ENCODE results near the gene PCDHGB5. TPM values are rescaled to one million over a fixed set of nuclear protein-coding genes. Genes with fewer than 3 reads are reported as not detected.
A peak's percentile ranks its signal among the peaks of the same experiment; 100 is the strongest.
"Not testable (repeated sequence)": the region's sequence is repeated elsewhere in the genome, so short reads cannot be mapped to it uniquely, and the experiment has no call there.

Gene PCDHGB5
- under 1 TPM; 0.42 to 0.49 TPM for total RNA-seq
- polyA plus RNA-seq, result under 1 TPM in 1 of 2 donors, not detected in 1; 0.39 TPM

DNA sequence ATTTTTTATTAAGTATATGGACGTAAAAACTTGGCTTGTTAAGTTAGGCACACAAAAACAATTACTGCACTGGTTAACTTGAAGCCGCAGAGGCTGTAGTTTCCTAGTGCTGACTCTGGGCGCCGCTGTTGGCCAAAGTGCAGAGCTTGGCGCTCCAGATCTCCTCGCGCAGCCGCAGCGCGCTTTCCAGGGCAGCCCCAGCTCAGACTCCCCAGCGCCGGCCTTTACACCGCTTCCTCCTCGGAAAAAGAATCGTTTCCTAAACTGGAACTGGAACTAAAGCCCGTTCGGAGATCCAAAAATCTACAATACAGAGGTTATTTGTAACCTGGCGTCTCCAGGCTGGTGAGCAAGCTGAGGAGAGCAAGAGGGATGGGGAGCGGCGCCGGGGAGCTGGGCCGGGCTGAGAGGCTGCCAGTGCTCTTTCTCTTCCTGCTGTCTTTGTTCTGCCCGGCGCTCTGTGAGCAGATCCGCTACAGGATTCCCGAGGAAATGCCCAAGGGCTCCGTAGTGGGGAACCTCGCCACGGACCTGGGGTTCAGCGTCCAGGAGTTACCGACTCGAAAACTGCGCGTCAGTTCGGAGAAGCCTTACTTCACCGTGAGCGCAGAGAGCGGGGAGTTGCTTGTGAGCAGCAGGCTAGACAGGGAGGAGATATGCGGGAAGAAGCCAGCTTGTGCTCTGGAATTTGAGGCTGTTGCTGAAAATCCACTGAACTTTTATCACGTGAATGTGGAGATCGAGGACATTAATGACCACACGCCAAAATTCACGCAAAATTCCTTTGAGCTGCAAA lies at the start of gene PCDHGB5:
PCDHGB5 (plus strand) TSS at position 192 of the 796 bp plus-strand sequence; CDS start at position 373, 181 bp downstream.
- H3K9me3 ChIP-seq (ENCODE audit: control insufficient read depth in 1 of 2, low read length in 2 of 2); H3K4me3 ChIP-seq (ENCODE audit: low read length in 2 of 2); POLR2A ChIA-PET (ENCODE audit: partially characterized antibody); H3K4me1 ChIP-seq (ENCODE audit: insufficient read depth, low read length); intact Hi-C loops (cut with micrococcal nuclease); H3K27ac ChIP-seq (ENCODE audit: low read depth, low read length); H3K36me3 ChIP-seq (ENCODE audit: insufficient read depth, low read length); H3K4me1 Mint-ChIP-seq: not testable (repeated sequence)
- DNase-seq, result peak in 3 of 5 donors; percentile 38 to 41 (median 39)
- Mint-ChIP-seq H3K27ac (peak within 1 kb of the TSS in 1 of 7 donors; percentile 19), H3K9me3 (peaks cover 2 to 62% (median 52%) of the 10 kb centered on the region in 8 donors), H3K36me3 (peaks cover 11 to 12% of the 10 kb centered on the region in 2 donors), H3K4me3 (peak within 1 kb of the TSS in 7 of 8 donors; percentile 21 to 72 (median 44)), H3K27me3 (peaks cover 42 to 49% of the 10 kb centered on the region in 2 donors)
- peaks cover 10% of the 10 kb centered on the region for H3K27me3 ChIP-seq (ENCODE audit: insufficient read depth, low read length)
- CTCF ChIA-PET (ENCODE audit: partially characterized antibody), result interaction anchor here (1.2 to 3.7 kb wide), 3 partner anchors 16 to 166 kb away, joined by 4 to 16 read pairs (median 9); partner anchors contain the start of gene PCDHGA10

DNA sequence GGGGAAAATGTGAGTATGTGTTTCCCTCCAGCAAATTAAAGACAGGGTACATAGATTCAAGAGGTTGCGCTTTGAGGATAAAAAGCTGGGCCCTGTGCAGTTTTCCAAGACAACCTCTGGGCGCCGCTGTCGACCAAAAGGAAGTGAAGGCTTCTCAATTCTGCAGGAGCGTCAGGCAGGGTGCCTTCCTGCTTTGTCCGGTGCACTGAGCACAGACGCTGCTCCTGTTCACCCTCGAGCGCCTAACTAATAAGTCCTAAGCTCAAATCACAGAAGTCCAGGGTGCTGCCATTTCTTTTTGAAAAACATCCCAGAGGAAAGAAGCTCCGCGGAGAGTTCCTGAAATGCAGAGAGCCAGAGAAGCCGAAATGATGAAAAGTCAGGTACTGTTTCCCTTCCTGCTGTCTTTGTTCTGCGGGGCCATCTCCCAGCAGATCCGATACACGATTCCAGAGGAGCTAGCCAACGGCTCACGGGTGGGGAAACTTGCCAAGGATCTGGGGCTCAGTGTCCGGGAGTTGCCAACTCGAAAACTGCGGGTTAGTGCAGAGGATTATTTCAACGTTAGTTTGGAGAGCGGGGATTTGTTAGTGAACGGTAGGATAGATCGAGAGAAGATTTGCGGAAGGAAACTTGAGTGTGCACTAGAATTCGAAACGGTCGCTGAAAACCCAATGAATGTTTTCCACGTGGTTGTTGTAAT lies 47.7 kb upstream of the PCDHGB5 start, which contains the start of gene PCDHGB1:
PCDHGB1 (plus strand) TSS at position 183 of the 703 bp plus-strand sequence; CDS start at position 345, 162 bp downstream.
- H3K27ac ChIP-seq (ENCODE audit: low read depth, low read length), result no peak within 1 kb of the TSS
- H3K27me3 Mint-ChIP-seq, result peaks cover 31 to 37% of the 10 kb centered on the region in 2 donors
- intact Hi-C loops (cut with micrococcal nuclease), result loop anchor here (10.0 kb wide), 1 partner anchor 205 kb away; no protein-coding TSS in a partner anchor
- ChIA-PET POLR2A (ENCODE audit: partially characterized antibody) (no interaction called here), CTCF (ENCODE audit: partially characterized antibody) (interaction anchor here (0.7 to 1.4 kb wide), 3 partner anchors 11 to 163 kb away, joined by 3 to 5 read pairs (median 3); partner anchors contain the start of genes PCDHGA2 and TAF7)
- peak in 2 of 5 donors; percentile 15 to 32 for DNase-seq
- peak within 1 kb of the TSS; percentile 19 to 81 (median 67) for H3K4me3 Mint-ChIP-seq
- peaks cover 0 to 61% (median 50%) of the 10 kb centered on the region in 8 donors for H3K9me3 Mint-ChIP-seq
- peak within 1 kb of the TSS in 1 of 7 donors; percentile 37 for H3K27ac Mint-ChIP-seq
- no peaks in the 10 kb centered on the region for H3K36me3 ChIP-seq (ENCODE audit: insufficient read depth, low read length)
- peaks cover 4 to 10% of the 10 kb centered on the region in 2 donors for H3K36me3 Mint-ChIP-seq
- no peaks in the 10 kb centered on the region for H3K27me3 ChIP-seq (ENCODE audit: insufficient read depth, low read length)
- H3K4me1 ChIP-seq (ENCODE audit: insufficient read depth, low read length), result no peaks in the 10 kb centered on the region
- H3K4me3 ChIP-seq (ENCODE audit: low read length in 2 of 2), result no peak within 1 kb of the TSS
- H3K4me1 Mint-ChIP-seq, result peaks cover 0 to 4% (median 2%) of the 10 kb centered on the region in 4 donors
- H3K9me3 ChIP-seq (ENCODE audit: control insufficient read depth in 1 of 2, low read length in 2 of 2), result peaks cover 0 to 3% of the 10 kb centered on the region in 2 donors

- Histone ChIP-seq H3K4me1 (ENCODE audit: insufficient read depth, low read length) (no peaks in the 10 kb centered on the region), H3K27ac (ENCODE audit: low read depth, low read length) (no peak overlapping the region), H3K4me3 (ENCODE audit: low read length in 2 of 2) (no peak overlapping the region), H3K9me3 (ENCODE audit: control insufficient read depth in 1 of 2, low read length in 2 of 2) (peaks cover 0 to under 1% of the 10 kb centered on the region in 2 donors), H3K36me3 (ENCODE audit: insufficient read depth, low read length) (no peaks in the 10 kb centered on the region), H3K27me3 (ENCODE audit: insufficient read depth, low read length) (peaks cover 3% of the 10 kb centered on the region)
- Mint-ChIP-seq H3K4me3 (no peak overlapping the region), H3K27ac (no peak overlapping the region), H3K36me3 (peaks cover 2 to 6% of the 10 kb centered on the region in 2 donors), H3K4me1 (peaks cover 0 to 4% (median 2%) of the 10 kb centered on the region in 4 donors), H3K9me3 (peaks cover 0 to 64% (median 51%) of the 10 kb centered on the region in 8 donors), H3K27me3 (peaks cover 36 to 42% of the 10 kb centered on the region in 2 donors)
- ChIA-PET CTCF (ENCODE audit: partially characterized antibody) (no interaction called here), POLR2A (ENCODE audit: partially characterized antibody) (no interaction called here)
- intact Hi-C loops (cut with micrococcal nuclease), result loop anchor here (10.0 kb wide), 1 partner anchor 203 kb away; no protein-coding TSS in a partner anchor
- no peak for DNase-seq
These were observed 46.2 kb upstream of the PCDHGB5 start for GRCh38 chr5:141351591-141351990.

GRCh38 chr5:141354900-141355469 lies 42.8 kb upstream of the PCDHGB5 start, which contains the start of gene PCDHGA4:
TSS of gene PCDHGA4 (plus strand) at chr5:141355021. CDS start at chr5:141355108, 87 bp downstream.
- Mint-ChIP-seq H3K36me3 (peaks cover 4 to 8% of the 10 kb centered on the region in 2 donors), H3K4me1 (peaks cover 0 to 6% (median 3%) of the 10 kb centered on the region in 4 donors), H3K27ac (no peak within 1 kb of the TSS), H3K27me3 (peaks cover 41 to 44% of the 10 kb centered on the region in 2 donors), H3K4me3 (peak within 1 kb of the TSS in 7 of 8 donors; percentile 33 to 58 (median 46)), H3K9me3 (peaks cover 0 to 65% (median 47%) of the 10 kb centered on the region in 8 donors)
- Histone ChIP-seq H3K27ac (ENCODE audit: low read depth, low read length) (no peak within 1 kb of the TSS), H3K36me3 (ENCODE audit: insufficient read depth, low read length) (no peaks in the 10 kb centered on the region), H3K27me3 (ENCODE audit: insufficient read depth, low read length) (peaks cover 11% of the 10 kb centered on the region), H3K9me3 (ENCODE audit: control insufficient read depth in 1 of 2, low read length in 2 of 2) (no peaks in the 10 kb centered on the region), H3K4me3 (ENCODE audit: low read length in 2 of 2) (no peak within 1 kb of the TSS), H3K4me1 (ENCODE audit: insufficient read depth, low read length) (no peaks in the 10 kb centered on the region)
- POLR2A ChIA-PET (ENCODE audit: partially characterized antibody), result no interaction called here
- peak in 1 of 5 donors; percentile 17 for DNase-seq
- CTCF ChIA-PET (ENCODE audit: partially characterized antibody), result interaction anchor here (1.7 to 2.2 kb wide), 2 partner anchors 15 to 209 kb away, joined by 5 read pairs; partner anchors contain the start of gene PCDHGB3
- intact Hi-C loops (cut with micrococcal nuclease), result loop anchor here (10.0 kb wide), 1 partner anchor 200 kb away; no protein-coding TSS in a partner anchor

DNA sequence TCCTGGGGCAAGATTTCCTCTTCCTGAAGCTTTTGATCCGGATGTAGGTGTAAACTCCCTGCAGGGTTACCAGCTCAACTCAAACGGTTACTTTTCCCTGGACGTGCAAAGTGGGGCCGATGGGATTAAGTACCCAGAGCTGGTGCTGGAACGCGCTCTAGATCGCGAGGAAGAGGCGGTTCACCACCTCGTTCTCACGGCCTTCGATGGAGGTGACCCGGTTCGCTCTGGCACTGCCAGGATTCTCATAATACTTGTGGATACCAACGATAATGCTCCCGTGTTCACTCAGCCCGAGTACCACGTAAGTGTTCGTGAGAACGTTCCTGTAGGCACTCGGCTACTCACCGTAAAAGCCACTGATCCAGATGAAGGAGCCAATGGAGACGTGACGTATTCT lies 42.1 kb upstream of the PCDHGB5 start:
- Histone ChIP-seq H3K4me3 (ENCODE audit: low read length in 2 of 2) (no peak overlapping the region), H3K9me3 (ENCODE audit: control insufficient read depth in 1 of 2, low read length in 2 of 2) (no peaks in the 10 kb centered on the region), H3K27ac (ENCODE audit: low read depth, low read length) (no peak overlapping the region), H3K27me3 (ENCODE audit: insufficient read depth, low read length) (peaks cover 11% of the 10 kb centered on the region), H3K4me1 (ENCODE audit: insufficient read depth, low read length) (no peaks in the 10 kb centered on the region), H3K36me3 (ENCODE audit: insufficient read depth, low read length) (no peaks in the 10 kb centered on the region)
- Mint-ChIP-seq H3K36me3 (peaks cover 5 to 8% of the 10 kb centered on the region in 2 donors), H3K27me3 (peaks cover 36 to 43% of the 10 kb centered on the region in 2 donors), H3K27ac (no peak overlapping the region), H3K4me3 (peak overlapping the region in 2 of 8 donors; percentile 10 to 25), H3K9me3 (peaks cover 0 to 65% (median 50%) of the 10 kb centered on the region in 8 donors), H3K4me1 (peaks cover 0 to 5% (median 2%) of the 10 kb centered on the region in 4 donors)
- DNase-seq, result no peak
- intact Hi-C loops (cut with micrococcal nuclease), result loop anchor here (10.0 kb wide), 1 partner anchor 199 kb away; no protein-coding TSS in a partner anchor
- ChIA-PET POLR2A (ENCODE audit: partially characterized antibody) (no interaction called here), CTCF (ENCODE audit: partially characterized antibody) (interaction anchor here (1.7 to 2.2 kb wide), 2 partner anchors 14 to 208 kb away, joined by 5 read pairs; partner anchors contain the start of gene PCDHGB3)

GRCh38 chr5:141356133-141356532 lies 41.6 kb upstream of the PCDHGB5 start:
- intact Hi-C loops (cut with micrococcal nuclease), result loop anchor here (10.0 kb wide), 1 partner anchor 199 kb away; no protein-coding TSS in a partner anchor
- Mint-ChIP-seq H3K27me3 (peaks cover 40 to 43% of the 10 kb centered on the region in 2 donors), H3K36me3 (peaks cover 8 to 9% of the 10 kb centered on the region in 2 donors), H3K9me3 (peaks cover 0 to 65% (median 50%) of the 10 kb centered on the region in 8 donors), H3K4me1 (peaks cover 0 to 5% (median 2%) of the 10 kb centered on the region in 4 donors), H3K27ac (no peak overlapping the region), H3K4me3 (no peak overlapping the region)
- no peak for DNase-seq
- H3K27ac ChIP-seq (ENCODE audit: low read depth, low read length), result no peak overlapping the region
- peaks cover 0 to under 1% of the 10 kb centered on the region in 2 donors for H3K9me3 ChIP-seq (ENCODE audit: control insufficient read depth in 1 of 2, low read length in 2 of 2)
- no peaks in the 10 kb centered on the region for H3K36me3 ChIP-seq (ENCODE audit: insufficient read depth, low read length)
- peaks cover 11% of the 10 kb centered on the region for H3K27me3 ChIP-seq (ENCODE audit: insufficient read depth, low read length)
- no peaks in the 10 kb centered on the region for H3K4me1 ChIP-seq (ENCODE audit: insufficient read depth, low read length)
- no peak overlapping the region for H3K4me3 ChIP-seq (ENCODE audit: low read length in 2 of 2)
- POLR2A ChIA-PET (ENCODE audit: partially characterized antibody), result no interaction called here
- CTCF ChIA-PET (ENCODE audit: partially characterized antibody), result interaction anchor here (1.7 to 2.2 kb wide), 2 partner anchors 14 to 208 kb away, joined by 5 read pairs; partner anchors contain the start of gene PCDHGB3

Measured in CD4-positive, alpha-beta memory T cell (primary cell).